GM12878 (cell line): ENCODE data around the gene ASF1B. TPM values are rescaled to one million over a fixed set of nuclear protein-coding genes. Genes with fewer than 3 reads are reported as not detected.
A peak's percentile ranks its signal among the peaks of the same experiment; 100 is the strongest.

ENCODE experiments used
- ATAC-seq: fragments of 200-7000 bp; cut with Tn5 transposase; 3 replicates; pipeline ENCODE4 v1.9.1; 2020; ENCODE audit warnings: mild to moderate bottlenecking, moderate library complexity
- BruUV-seq: library from RNA; stranded (reverse); fragments of 400-500 nt; replicated peaks from 2 replicates; lab custom pipeline; 2021; lab: Mats Ljungman, UMichigan
- CTCF ChIA-PET: fragments of 300-600 bp; sonication (Branson Sonifier 250); formaldehyde crosslinking; extraction: SDS; loops from one replicate; lab custom pipeline; 2021; ENCODE audit warnings: inconsistent platforms; lab: Yijun Ruan, JAX
- POLR2A ChIA-PET: fragments of 350-600 bp; formaldehyde crosslinking; extraction: SDS; loops from one replicate; lab custom pipeline; 2021; ENCODE audit warnings: inconsistent platforms; lab: Charles Lee
- RAD21 ChIA-PET: fragments of 300-600 bp; sonication (Branson Sonifier 250); formaldehyde crosslinking; loops from one replicate; lab custom pipeline; 2023; ENCODE audit warnings: antibody characterized with exemption; ENCODE audit not compliant: unreplicated experiment; lab: Charles Lee
- SMC1A ChIA-PET: fragments of 300-600 bp; sonication (Branson Sonifier 250); formaldehyde crosslinking; loops from one replicate; lab custom pipeline; 2023; ENCODE audit not compliant: unreplicated experiment, uncharacterized antibody; lab: Charles Lee
- DNase-seq: peaks from one replicate; pipeline ENCODE4 v3.0.0-alpha.2; 2011; ENCODE audit warnings: low read depth, low spot score
- FAIRE-seq: peaks from 3 replicates; lab custom pipeline; 2011; peaks lifted over from hg19 to GRCh38; lab: Jason Lieb, UNC
- H2AFZ ChIP-seq: 2 replicates; pipeline ENCODE4 v1.6.0; 2011; ENCODE audit warnings: low read depth, low read length, control low read depth; ENCODE audit not compliant: control insufficient read depth
- H3K27ac ChIP-seq: 2 replicates; pipeline ENCODE4 v1.5.1; 2011; ENCODE audit warnings: control low read depth; ENCODE audit not compliant: control insufficient read depth, insufficient read depth
- H3K27me3 ChIP-seq, 2 experiments: replicated peaks in 1 of 2; 2 replicates each; pipeline versions ENCODE4 v1.6.0 to v1.6.1; 2011; ENCODE audit warnings: low read length in 1 of 2; ENCODE audit not compliant: control insufficient read depth in 2 of 2, insufficient read depth in 2 of 2
- H3K36me3 ChIP-seq, 2 experiments: 2 replicates each; pipeline ENCODE4 v1.5.1; 2011; ENCODE audit warnings: low read length in 1 of 2; ENCODE audit not compliant: control insufficient read depth in 2 of 2, insufficient read depth in 2 of 2
- H3K4me1 ChIP-seq: 2 replicates; pipeline ENCODE4 v1.6.1; 2011; ENCODE audit warnings: mild to moderate bottlenecking, low read length, moderate library complexity, mixed read lengths; ENCODE audit not compliant: control insufficient read depth, insufficient read depth
- H3K4me2 ChIP-seq: 2 replicates; pipeline ENCODE4 v1.6.0; 2011; ENCODE audit warnings: control low read depth; ENCODE audit not compliant: control insufficient read depth, insufficient read depth
- H3K4me3 ChIP-seq: fragments of 200-600 bp; sonication (generic); 2 replicates; pipeline ENCODE4 v1.5.1; 2016
- H3K79me2 ChIP-seq: 2 replicates; pipeline ENCODE4 v1.6.0; 2011; ENCODE audit warnings: low read length; ENCODE audit not compliant: control insufficient read depth, insufficient read depth
- H3K9ac ChIP-seq: 2 replicates; pipeline ENCODE4 v1.8.0; 2011; ENCODE audit warnings: low read length, control low read depth, mixed read lengths; ENCODE audit not compliant: control insufficient read depth, insufficient read depth
- H3K9me3 ChIP-seq: replicated peaks from 3 replicates; pipeline ENCODE4 v1.5.1; 2011; ENCODE audit warnings: mild to moderate bottlenecking, low read length; ENCODE audit not compliant: control insufficient read depth, insufficient read depth
- H4K20me1 ChIP-seq: 2 replicates; pipeline ENCODE4 v1.6.0; 2011; ENCODE audit not compliant: control insufficient read depth, insufficient read depth
- EZH2 ChIP-seq: IDR thresholded peaks from 2 replicates; pipeline ENCODE4 v1.6.1; 2012; ENCODE audit warnings: low read depth, mild to moderate bottlenecking, control low read depth, inconsistent platforms, low read length, borderline replicate concordance; ENCODE audit not compliant: control insufficient read depth
- HCFC1 ChIP-seq: fragments of 150-350 bp; IDR thresholded peaks from 2 replicates; pipeline ENCODE4 v1.6.1; 2014; ENCODE audit warnings: low read length
- IRF3 ChIP-seq: fragments of 450-650 bp; IDR thresholded peaks from 2 replicates; pipeline ENCODE4 v1.6.1; 2014; ENCODE audit warnings: mild to moderate bottlenecking
- NBN ChIP-seq: fragments of 450-650 bp; IDR thresholded peaks from 2 replicates; pipeline ENCODE4 v1.6.1; 2016
- NFYA ChIP-seq: IDR thresholded peaks from 2 replicates; pipeline ENCODE4 v1.6.1; 2011; ENCODE audit warnings: low read depth, mild to moderate bottlenecking, low read length, improper control_type of control experiment, borderline replicate concordance
- NR2C1 ChIP-seq: fragments of 450-650 bp; IDR thresholded peaks from 2 replicates; pipeline ENCODE4 v1.6.1; 2017; ENCODE audit warnings: antibody characterized with exemption, mild to moderate bottlenecking, moderate library complexity
- NR2F1 ChIP-seq: fragments of 450-650 bp; conservative IDR thresholded peaks from 2 replicates; pipeline ENCODE4 v1.6.1; 2017; ENCODE audit warnings: mild to moderate bottlenecking
- RFX5 ChIP-seq: IDR thresholded peaks from 2 replicates; pipeline ENCODE4 v1.6.1; 2011; ENCODE audit warnings: low read depth, low read length, improper control_type of control experiment
- SMARCA5 ChIP-seq: fragments of 450-650 bp; IDR thresholded peaks from 2 replicates; pipeline ENCODE4 v1.6.1; 2017; ENCODE audit warnings: mild to moderate bottlenecking
- STAT1 ChIP-seq: fragments of 450-650 bp; conservative IDR thresholded peaks from 2 replicates; pipeline ENCODE4 v1.6.1; 2014; ENCODE audit warnings: antibody characterized with exemption, mild to moderate bottlenecking
- SUZ12 ChIP-seq: fragments of 200-600 bp; sonication (generic); IDR thresholded peaks from one replicate; pipeline ENCODE4 v1.6.1; 2018; ENCODE audit warnings: antibody characterized with exemption, mild to moderate bottlenecking; ENCODE audit not compliant: unreplicated experiment
- TAF1 ChIP-seq: IDR thresholded peaks from 2 replicates; pipeline ENCODE4 v1.6.1; 2011; ENCODE audit warnings: mild to moderate bottlenecking, low read depth, low read length, borderline replicate concordance
- TARDBP ChIP-seq: IDR thresholded peaks from 2 replicates; pipeline ENCODE4 v1.6.1; 2016; ENCODE audit warnings: borderline replicate concordance
- WGBS: methylation state at CpG from one replicate; pipeline ENCODE4 v1.1.6; 2016; ENCODE audit warnings: low lambda C conversion rate; ENCODE audit not compliant: insufficient replicate concordance, insufficient coverage; ENCODE audit errors: missing lambda C conversion rate; 5-methylcytosine and 5-hydroxymethylcytosine counted together
- in situ Hi-C: fragments of 300-500 bp; cut with MboI; formaldehyde crosslinking; loops from 9 replicates; pipeline ENCODE4 v1.14.3; 2018; ENCODE audit warnings: mixed read lengths
- intact Hi-C: fragments of 100-400 bp; cut with micrococcal nuclease; formaldehyde crosslinking; loops from one replicate; pipeline ENCODE4 v1.14.2; 2022; ENCODE audit not compliant: unreplicated experiment
- polyA plus RNA-seq, 11 experiments: library from polyadenylated mRNA; depleted of rRNA in 4 of 11; unstranded in 6 of 11; stranded (reverse) in 5 of 11; fragments of >200 nt; fragmentation: Nextera tagmentation in 4 of 11; fragmentation: Illumina TruSeq in 1 of 11; extraction: Ambion mirVana in 4 of 11; extraction: Trizol in 1 of 11; gene quantifications; 1 replicate in 1 of 11; 2 replicates in 10 of 11; pipeline versions ENCODE4 v1.2.1 to v1.2.3, GENCODE V29; 2011 to 2016; ENCODE audit warnings: inconsistent platforms in 2 of 11, missing spikeins in 2 of 11, low read depth in 1 of 11
- total RNA-seq, 4 experiments: library from RNA; depleted of rRNA in 3 of 4; stranded (reverse); fragments of >200 nt in 3 of 4; fragmentation: Illumina TruSeq in 1 of 4; extraction: Trizol in 1 of 4; gene quantifications; 2 replicates each; pipeline versions ENCODE4 v1.2.1 to v1.2.3, GENCODE V29; 2013 to 2021
- TF ChIP-seq, protein P1 (sequence below): fragments of 450-650 bp; formaldehyde crosslinking; IDR thresholded peaks from 2 replicates; pipeline ENCODE4 v1.4.0; 2020; ENCODE audit warnings: mild to moderate bottlenecking, moderate library complexity

Gene ASF1B
- total and polyA plus RNA-seq, 10 of the 15 experiments (the other 5 are each of a cell fraction or from before 2014, with no cell fraction given), result 10.4 to 217 (median 90.2) TPM

- WGBS, result 50% methylated on average over 1 of the region's 1 CpG
- no peak overlapping the region for H3K4me3 ChIP-seq
- H4K20me1 ChIP-seq, result no peaks in the 10 kb centered on the region
- H3K27ac ChIP-seq, result no peak overlapping the region
- SMC1A ChIA-PET, result interaction anchor here (1.4 kb wide), 1 partner anchor 11 kb away, joined by 3 read pairs; no protein-coding TSS in a partner anchor
- peak; percentile 56 for ATAC-seq
- no peaks in the 10 kb centered on the region for H3K4me1 ChIP-seq
- no peaks in the 10 kb centered on the region for H3K27me3 ChIP-seq
- no peak overlapping the region for H2AFZ ChIP-seq
- TF ChIP-seq NFYA (no peak), SMARCA5 (no peak), NR2F1 (no peak), EZH2 (no peak), NBN (no peak), IRF3 (no peak), TAF1 (no peak), SUZ12 (no peak), RFX5 (no peak), NR2C1 (no peak), STAT1 (no peak), TARDBP (no peak), HCFC1 (no peak)
- TF ChIP-seq, protein P1, sequence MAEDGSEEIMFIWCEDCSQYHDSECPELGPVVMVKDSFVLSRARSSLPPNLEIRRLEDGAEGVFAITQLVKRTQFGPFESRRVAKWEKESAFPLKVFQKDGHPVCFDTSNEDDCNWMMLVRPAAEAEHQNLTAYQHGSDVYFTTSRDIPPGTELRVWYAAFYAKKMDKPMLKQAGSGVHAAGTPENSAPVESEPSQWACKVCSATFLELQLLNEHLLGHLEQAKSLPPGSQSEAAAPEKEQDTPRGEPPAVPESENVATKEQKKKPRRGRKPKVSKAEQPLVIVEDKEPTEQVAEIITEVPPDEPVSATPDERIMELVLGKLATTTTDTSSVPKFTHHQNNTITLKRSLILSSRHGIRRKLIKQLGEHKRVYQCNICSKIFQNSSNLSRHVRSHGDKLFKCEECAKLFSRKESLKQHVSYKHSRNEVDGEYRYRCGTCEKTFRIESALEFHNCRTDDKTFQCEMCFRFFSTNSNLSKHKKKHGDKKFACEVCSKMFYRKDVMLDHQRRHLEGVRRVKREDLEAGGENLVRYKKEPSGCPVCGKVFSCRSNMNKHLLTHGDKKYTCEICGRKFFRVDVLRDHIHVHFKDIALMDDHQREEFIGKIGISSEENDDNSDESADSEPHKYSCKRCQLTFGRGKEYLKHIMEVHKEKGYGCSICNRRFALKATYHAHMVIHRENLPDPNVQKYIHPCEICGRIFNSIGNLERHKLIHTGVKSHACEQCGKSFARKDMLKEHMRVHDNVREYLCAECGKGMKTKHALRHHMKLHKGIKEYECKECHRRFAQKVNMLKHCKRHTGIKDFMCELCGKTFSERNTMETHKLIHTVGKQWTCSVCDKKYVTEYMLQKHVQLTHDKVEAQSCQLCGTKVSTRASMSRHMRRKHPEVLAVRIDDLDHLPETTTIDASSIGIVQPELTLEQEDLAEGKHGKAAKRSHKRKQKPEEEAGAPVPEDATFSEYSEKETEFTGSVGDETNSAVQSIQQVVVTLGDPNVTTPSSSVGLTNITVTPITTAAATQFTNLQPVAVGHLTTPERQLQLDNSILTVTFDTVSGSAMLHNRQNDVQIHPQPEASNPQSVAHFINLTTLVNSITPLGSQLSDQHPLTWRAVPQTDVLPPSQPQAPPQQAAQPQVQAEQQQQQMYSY, result no peak
- TF ChIP-seq, all 136 proteins: peak for 0
- H3K36me3 ChIP-seq, result peaks cover 6 to 7% of the 10 kb centered on the region in 2 experiments; a peak in 2 of 4 replicates
- CTCF ChIA-PET, result interaction anchor here (1.1 to 2.2 kb wide), 3 partner anchors 11 to 29 kb away, joined by 3 to 12 read pairs (median 5); no protein-coding TSS in a partner anchor
- H3K9ac ChIP-seq, result no peak overlapping the region
- no peaks in the 10 kb centered on the region for H3K9me3 ChIP-seq
- intact Hi-C loops (no loop called here), in situ Hi-C loops (no loop called here)
- POLR2A ChIA-PET, result interaction anchor here (0.6 kb wide), 1 partner anchor 169 kb away, joined by 3 read pairs; no protein-coding TSS in a partner anchor
- no peaks in the 10 kb centered on the region for H3K79me2 ChIP-seq
- H3K4me2 ChIP-seq, result no peak overlapping the region
- FAIRE-seq (no peak), DNase-seq (no peak)
- RAD21 ChIA-PET, result no interaction called here
- BruUV-seq, result no TSS peak
Observed at GRCh38 chr19:14103310-14103709, 33.1 kb downstream of the ASF1B start.
